CD14-positive monocyte (primary cell): ENCODE data around the gene ZNF697. TPM values are rescaled to one million over a fixed set of nuclear protein-coding genes. Genes with fewer than 3 reads are reported as not detected.
"Not testable (repeated sequence)": the region's sequence is repeated elsewhere in the genome, so short reads cannot be mapped to it uniquely, and the experiment has no call there.

Experiments
- DNase-seq, 3 donors: peaks; one replicate each; pipeline ENCODE4 v3.0.0-alpha.2; 2011 to 2022
- H2AFZ ChIP-seq: 2 replicates; pipeline ENCODE4 v1.6.0; 2012; ENCODE audit warnings: mild to moderate bottlenecking, low read depth, low read length, inconsistent platforms; ENCODE audit not compliant: insufficient read depth, poor library complexity, severe bottlenecking
- H3K27ac ChIP-seq, 2 donors: 1 replicate in 1 of 2; 2 replicates in 1 of 2; pipeline ENCODE4 v1.5.1; 2012 to 2013; ENCODE audit warnings: low read length in 2 of 2, control low read depth in 1 of 2, inconsistent platforms in 1 of 2, low read depth in 1 of 2, mild to moderate bottlenecking in 1 of 2
- H3K27me3 ChIP-seq, 2 donors: one replicate each; pipeline versions ENCODE4 v1.6.0 to v1.6.1; 2011 to 2013; ENCODE audit warnings: low read length in 2 of 2; ENCODE audit not compliant: control insufficient read depth in 2 of 2, insufficient read depth in 2 of 2
- H3K36me3 ChIP-seq, 2 donors: replicated peaks in 1 of 2; 1 replicate in 1 of 2; 2 replicates in 1 of 2; pipeline versions ENCODE4 v1.5.1 to v1.6.1; 2012 to 2013; ENCODE audit warnings: low read length in 2 of 2, control low read depth in 1 of 2, inconsistent platforms in 1 of 2, mild to moderate bottlenecking in 1 of 2; ENCODE audit not compliant: insufficient read depth in 2 of 2, control insufficient read depth in 1 of 2
- H3K4me1 ChIP-seq, 2 donors: 1 replicate in 1 of 2; 2 replicates in 1 of 2; pipeline versions ENCODE4 v1.5.1 to v1.6.1; 2012 to 2013; ENCODE audit warnings: low read length in 2 of 2, control low read depth in 1 of 2, inconsistent platforms in 1 of 2, mild to moderate bottlenecking in 1 of 2, moderate library complexity in 1 of 2; ENCODE audit not compliant: insufficient read depth in 2 of 2, control insufficient read depth in 1 of 2
- H3K4me2 ChIP-seq: replicated peaks from 2 replicates; pipeline ENCODE3; 2012; ENCODE audit warnings: low read length, moderate library complexity, mild to moderate bottlenecking; ENCODE audit not compliant: poor library complexity, severe bottlenecking; ENCODE audit errors: extremely low read depth
- H3K4me3 ChIP-seq, 3 experiments: fragments of 200-600 bp in 1 of 3; sonication (generic) in 1 of 3; replicated peaks in 1 of 3; 1 replicate in 2 of 3; 2 replicates in 1 of 3; pipeline ENCODE4 v1.5.1; 2011 to 2013; ENCODE audit warnings: low read length in 3 of 3, mild to moderate bottlenecking in 3 of 3, control low read depth in 2 of 3, low read depth in 2 of 3, inconsistent platforms in 1 of 3, moderate library complexity in 1 of 3
- H3K79me2 ChIP-seq: 2 replicates; pipeline ENCODE4 v1.6.0; 2012; ENCODE audit warnings: mild to moderate bottlenecking, control low read depth, inconsistent platforms, low read length, moderate library complexity; ENCODE audit not compliant: insufficient read depth
- H3K9ac ChIP-seq: 2 replicates; pipeline ENCODE4 v1.6.0; 2017; ENCODE audit warnings: low read length, mild to moderate bottlenecking; ENCODE audit not compliant: insufficient read depth, poor library complexity, severe bottlenecking
- H3K9me3 ChIP-seq, 2 donors: replicated peaks in 1 of 2; 1 replicate in 1 of 2; 2 replicates in 1 of 2; pipeline versions ENCODE4 v1.5.1 to v1.6.1; 2012 to 2013; ENCODE audit warnings: low read length in 2 of 2, control low read depth in 1 of 2; ENCODE audit not compliant: control insufficient read depth in 1 of 2, insufficient read depth in 1 of 2
- H4K20me1 ChIP-seq: 2 replicates; pipeline ENCODE4 v1.6.0; 2012; ENCODE audit warnings: mild to moderate bottlenecking, low read length, control low read depth, moderate library complexity; ENCODE audit not compliant: insufficient read depth
- H3K27ac Mint-ChIP-seq, 7 donors: one replicate each; pipeline ENCODE4 v1.8.0; 2020; ENCODE audit warnings: mild to moderate bottlenecking in 7 of 7, mixed read lengths in 7 of 7, moderate library complexity in 6 of 7, inconsistent platforms in 2 of 7
- H3K27me3 Mint-ChIP-seq, 3 donors: one replicate each; pipeline ENCODE4 v1.8.0; 2021 to 2022; ENCODE audit warnings: low read depth in 3 of 3, mild to moderate bottlenecking in 3 of 3, mixed read lengths in 3 of 3, moderate library complexity in 3 of 3, inconsistent platforms in 1 of 3
- H3K36me3 Mint-ChIP-seq, 2 donors: one replicate each; pipeline ENCODE4 v1.8.0; 2020; ENCODE audit warnings: mixed read lengths in 2 of 2, inconsistent platforms in 1 of 2, mild to moderate bottlenecking in 1 of 2
- H3K4me1 Mint-ChIP-seq: one replicate; pipeline ENCODE4 v1.8.0; 2020; ENCODE audit warnings: mild to moderate bottlenecking, mixed read lengths
- H3K4me3 Mint-ChIP-seq, 2 donors: one replicate each; pipeline ENCODE4 v1.8.0; 2020; ENCODE audit warnings: mild to moderate bottlenecking in 2 of 2, mixed read lengths in 2 of 2, moderate library complexity in 1 of 2
- H3K9me3 Mint-ChIP-seq, 7 donors: one replicate each; pipeline ENCODE4 v1.8.0; 2020 to 2022; ENCODE audit warnings: mixed read lengths in 7 of 7, mild to moderate bottlenecking in 6 of 7, moderate library complexity in 6 of 7, inconsistent platforms in 2 of 7
- CTCF ChIP-seq: fragments of 200-600 bp; IDR thresholded peaks from one replicate; pipeline ENCODE4 v1.8.0; 2022; ENCODE audit warnings: antibody characterized with exemption, mild to moderate bottlenecking
- WGBS: methylation state at CpG from one replicate; pipeline ENCODE4 v1.1.5; 2013; ENCODE audit warnings: missing lambda C conversion rate; ENCODE audit not compliant: insufficient coverage; 5-methylcytosine and 5-hydroxymethylcytosine counted together
- intact Hi-C, 2 donors: fragments of 100-400 bp; cut with micrococcal nuclease; formaldehyde crosslinking; loops; one replicate each; pipeline versions ENCODE4 v1.15.0 to v1.15.1; 2023
- polyA plus RNA-seq, 3 donors: library from polyadenylated mRNA; depleted of rRNA in 1 of 3; unstranded in 2 of 3; stranded (reverse) in 1 of 3; fragments of 300-500 nt in 2 of 3; fragments of >200 nt in 1 of 3; fragmentation: Illumina TruSeq in 2 of 3; gene quantifications; 1 replicate in 2 of 3; 2 replicates in 1 of 3; pipeline ENCODE4 v1.2.3, GENCODE V29; 2012 to 2021

Gene ZNF697
- polyA plus RNA-seq, 3 donors = 0.37 to 3.1 (median 0.49) TPM

- Mint-ChIP-seq H3K4me3 (no peak overlapping the region), H3K27ac (peak overlapping the region in 5 of 7 donors; percentile 12 to 54 (median 50)), H3K9me3 (peaks cover 0 to 4% (median 2%) of the 10 kb centered on the region in 7 donors), H3K27me3 (no peaks in the 10 kb centered on the region), H3K4me1 (peaks cover 44% of the 10 kb centered on the region), H3K36me3 (peaks cover 0 to 3% of the 10 kb centered on the region in 2 donors)
- peak in 2 of 3 donors; percentile 18 to 55 for DNase-seq
- Histone ChIP-seq H3K9me3 (peaks cover 0 to 5% of the 10 kb centered on the region in 2 donors), H3K27me3 (no peaks in the 10 kb centered on the region), H3K4me1 (peaks cover 39 to 45% of the 10 kb centered on the region in 2 donors), H3K36me3 (no peaks in the 10 kb centered on the region), H3K4me3 (peak overlapping the region in 1 of 3 experiments; percentile 9), H4K20me1 (no peaks in the 10 kb centered on the region), H3K79me2 (no peaks in the 10 kb centered on the region), H3K4me2 (no peak overlapping the region), H3K9ac (no peak overlapping the region), H3K27ac (no peak overlapping the region), H2AFZ (peak overlapping the region; percentile 20)
- intact Hi-C loops = no loop called here
- no peak for TF ChIP-seq CTCF
- WGBS = 68% methylated on average over 5 of the region's 5 CpGs
These were observed 74.2 kb downstream of the ZNF697 start for GRCh38 chr1:119573886-119574285.

- H3K27me3 Mint-ChIP-seq, H3K36me3 Mint-ChIP-seq: not testable (repeated sequence)
- WGBS = no CpG with 5 or more reads among the region's 8 CpGs
These were observed 78.0 kb downstream of the ZNF697 start for GRCh38 chr1:119569930-119570622.

More at GRCh38 chr1:119569930-119570622, 78.0 kb downstream of the ZNF697 start:
- H2AFZ ChIP-seq, H3K9me3 ChIP-seq, H4K20me1 ChIP-seq, H3K36me3 ChIP-seq, H3K79me2 ChIP-seq, H3K9ac ChIP-seq, H3K27me3 ChIP-seq, H3K9me3 Mint-ChIP-seq: not testable (repeated sequence)
- Histone ChIP-seq H3K4me1 (peaks cover 77 to 83% of the 10 kb centered on the region in 2 donors), H3K27ac (peak overlapping the region; percentile 51 to 71), H3K4me2 (peak overlapping the region; percentile 73), H3K4me3 (peak overlapping the region in 1 of 3 experiments; percentile 68)
- TF ChIP-seq CTCF = peak; percentile 23
- peak overlapping the region; percentile 86 to 96 (median 92) for H3K27ac Mint-ChIP-seq
- peaks cover 73% of the 10 kb centered on the region for H3K4me1 Mint-ChIP-seq
- intact Hi-C loops = loop anchor here in 1 of 2 donors (2.0 kb wide), 1 partner anchor 15 kb away; no protein-coding TSS in a partner anchor
- H3K4me3 Mint-ChIP-seq = peak overlapping the region in 1 of 2 donors; percentile 88
- DNase-seq = peak; percentile 54 to 73 (median 64)

Other genes starting within 250 kb of the ZNF697 start
- gene HSD3B2, start 233.1 kb downstream of the ZNF697 start, polyA plus RNA-seq = not detected
- not detected for gene HSD3B1, start 141.1 kb downstream of the ZNF697 start, polyA plus RNA-seq
- gene PHGDH, start 63.7 kb upstream of the ZNF697 start, polyA plus RNA-seq = under 1 TPM; 0.09 to 0.44 (median 0.20) TPM
- not detected for gene HMGCS2, start 120.6 kb upstream of the ZNF697 start, polyA plus RNA-seq
- not detected for gene REG4, start 163.2 kb upstream of the ZNF697 start, polyA plus RNA-seq
- gene ADAM30, start 248.2 kb upstream of the ZNF697 start, polyA plus RNA-seq = not detected